Retinal pigment epithelial cell (primary cell): ENCODE results near the gene USP32.

Source experiments
- DNase-seq: peaks from one replicate; pipeline ENCODE4 v3.0.0-alpha.2; 2010; ENCODE audit warnings: low read depth
- H3K4me3 ChIP-seq: 2 replicates; pipeline ENCODE4 v1.5.1; 2011; ENCODE audit warnings: mild to moderate bottlenecking, low read length, control low read depth, moderate library complexity
- TF ChIP-seq, protein P1 (sequence below): conservative IDR thresholded peaks from 2 replicates; pipeline ENCODE4 v1.5.1; 2011; ENCODE audit warnings: low read depth, low read length, control low read depth, inconsistent platforms

The USP32 gene

DNA sequence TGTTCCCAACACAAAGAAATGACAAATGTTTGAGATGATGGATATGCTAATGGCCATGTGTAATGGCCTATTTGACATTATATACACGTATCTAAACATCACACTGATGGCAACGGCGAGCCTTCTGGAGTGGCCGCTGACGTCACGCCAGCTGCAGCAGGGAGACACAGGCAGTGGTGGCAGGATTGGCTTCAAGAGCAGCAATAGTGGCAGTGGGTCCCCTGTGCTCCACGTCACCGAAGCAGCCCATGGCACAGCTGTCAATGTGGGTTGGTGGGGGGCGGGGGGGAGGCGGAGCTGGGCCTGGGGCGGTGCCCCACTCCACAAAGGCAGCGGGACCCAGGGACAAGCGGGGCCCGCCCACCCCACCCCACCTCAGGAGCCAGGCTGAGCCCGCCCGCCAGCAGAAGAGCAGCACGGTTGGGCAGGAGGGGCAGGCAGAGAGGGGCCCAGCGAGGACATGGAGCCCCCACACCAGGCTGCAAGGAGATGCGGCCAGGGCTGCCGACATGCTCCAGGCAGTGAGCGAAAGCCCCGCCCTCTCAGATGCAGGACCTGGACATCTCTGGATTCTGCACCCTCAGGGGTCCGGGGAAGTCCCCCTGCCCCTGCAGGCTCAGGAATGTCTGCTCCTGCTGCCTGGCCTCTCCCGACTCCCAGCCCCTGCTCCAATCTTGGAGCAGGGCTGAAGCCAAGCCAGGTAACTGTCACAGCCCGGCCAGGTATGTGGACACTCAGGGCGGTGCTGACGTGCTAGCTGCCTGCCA lies 64.6 kb downstream of the USP32 start:
- TF ChIP-seq, protein P1, sequence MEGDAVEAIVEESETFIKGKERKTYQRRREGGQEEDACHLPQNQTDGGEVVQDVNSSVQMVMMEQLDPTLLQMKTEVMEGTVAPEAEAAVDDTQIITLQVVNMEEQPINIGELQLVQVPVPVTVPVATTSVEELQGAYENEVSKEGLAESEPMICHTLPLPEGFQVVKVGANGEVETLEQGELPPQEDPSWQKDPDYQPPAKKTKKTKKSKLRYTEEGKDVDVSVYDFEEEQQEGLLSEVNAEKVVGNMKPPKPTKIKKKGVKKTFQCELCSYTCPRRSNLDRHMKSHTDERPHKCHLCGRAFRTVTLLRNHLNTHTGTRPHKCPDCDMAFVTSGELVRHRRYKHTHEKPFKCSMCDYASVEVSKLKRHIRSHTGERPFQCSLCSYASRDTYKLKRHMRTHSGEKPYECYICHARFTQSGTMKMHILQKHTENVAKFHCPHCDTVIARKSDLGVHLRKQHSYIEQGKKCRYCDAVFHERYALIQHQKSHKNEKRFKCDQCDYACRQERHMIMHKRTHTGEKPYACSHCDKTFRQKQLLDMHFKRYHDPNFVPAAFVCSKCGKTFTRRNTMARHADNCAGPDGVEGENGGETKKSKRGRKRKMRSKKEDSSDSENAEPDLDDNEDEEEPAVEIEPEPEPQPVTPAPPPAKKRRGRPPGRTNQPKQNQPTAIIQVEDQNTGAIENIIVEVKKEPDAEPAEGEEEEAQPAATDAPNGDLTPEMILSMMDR: no peak
- H3K4me3 ChIP-seq: no peak overlapping the region
- DNase-seq: no peak

DNA sequence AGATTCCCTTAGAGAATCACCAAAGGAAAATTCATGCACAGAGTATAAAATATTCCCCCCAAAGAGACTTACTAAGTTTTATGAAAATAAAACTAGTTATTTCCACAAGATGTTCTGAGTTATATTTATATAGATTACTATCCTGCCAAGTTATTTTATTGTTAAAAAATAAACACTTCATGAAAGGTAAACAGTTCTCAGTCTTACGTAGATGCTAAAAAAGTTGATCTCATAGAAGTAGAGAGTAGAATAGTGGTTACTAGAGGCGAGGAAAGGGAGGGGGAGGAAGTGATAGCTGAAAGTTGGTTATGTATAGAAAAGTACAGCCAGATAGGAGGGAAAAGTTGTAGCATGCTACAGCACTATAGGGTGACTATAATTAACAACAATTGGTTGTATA lies 65.2 kb downstream of the USP32 start:
- TF ChIP-seq, protein P1: no peak
- DNase-seq: no peak
- no peak overlapping the region for H3K4me3 ChIP-seq

DNA sequence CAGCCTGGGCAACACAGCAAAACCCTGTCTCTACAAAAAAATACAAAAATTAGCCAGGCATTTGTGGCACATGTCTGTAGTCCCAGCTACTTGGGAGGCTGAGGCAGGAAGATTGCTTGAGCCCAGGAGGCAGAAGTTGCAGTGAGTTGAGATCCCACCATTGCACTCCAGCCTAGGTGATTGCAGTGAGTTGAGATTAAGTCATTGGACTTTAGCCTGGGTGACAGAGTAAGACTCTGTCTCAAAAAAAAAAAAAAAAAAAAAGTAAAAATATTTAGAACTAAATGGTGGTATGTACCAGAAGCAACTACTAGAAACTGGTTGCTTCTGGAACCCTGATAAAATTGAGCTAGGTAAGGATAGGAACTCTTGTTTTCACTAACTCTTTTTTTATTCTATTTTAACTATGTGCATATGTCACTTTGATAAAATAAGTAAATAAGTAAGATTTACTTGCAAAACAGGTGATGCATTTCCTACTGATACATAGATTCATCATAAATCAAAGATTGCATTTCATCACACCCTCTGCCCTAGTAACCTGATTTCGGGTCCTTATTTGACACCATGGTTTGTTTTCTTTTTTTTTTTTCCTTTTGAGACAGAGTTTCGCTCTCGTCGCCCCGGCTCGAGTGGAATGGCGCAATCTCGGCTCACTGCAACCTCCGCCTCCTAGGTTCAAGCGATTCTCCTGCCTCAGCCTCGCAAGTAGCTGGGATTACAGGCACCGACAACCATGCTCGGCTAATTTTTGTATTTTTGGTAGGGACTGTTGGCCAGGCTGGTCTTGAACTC lies 66.0 kb downstream of the USP32 start:
- H3K4me3 ChIP-seq: no peak overlapping the region
- TF ChIP-seq, protein P1: no peak
- DNase-seq: no peak

DNA sequence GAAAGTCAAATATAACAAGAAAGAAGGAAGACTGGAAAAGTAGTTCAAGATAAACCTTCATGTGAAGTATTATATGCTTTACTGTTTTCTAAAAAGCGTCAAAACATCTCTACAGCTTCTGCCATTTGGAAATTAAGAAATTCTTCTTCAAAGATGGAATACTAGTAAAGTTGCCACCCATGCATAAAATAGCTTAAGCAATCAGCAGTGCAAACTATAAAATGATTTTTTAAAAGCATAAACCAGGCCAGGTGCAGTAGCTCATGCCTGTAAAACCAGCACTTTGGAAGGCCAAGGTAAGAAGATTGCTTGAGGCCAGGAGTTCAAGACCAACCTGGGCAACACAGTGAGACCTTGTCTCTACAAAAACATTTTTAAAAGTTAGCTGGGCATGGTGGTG lies 68.2 kb downstream of the USP32 start:
- no peak overlapping the region for H3K4me3 ChIP-seq
- TF ChIP-seq, protein P1: no peak
- DNase-seq: no peak

DNA sequence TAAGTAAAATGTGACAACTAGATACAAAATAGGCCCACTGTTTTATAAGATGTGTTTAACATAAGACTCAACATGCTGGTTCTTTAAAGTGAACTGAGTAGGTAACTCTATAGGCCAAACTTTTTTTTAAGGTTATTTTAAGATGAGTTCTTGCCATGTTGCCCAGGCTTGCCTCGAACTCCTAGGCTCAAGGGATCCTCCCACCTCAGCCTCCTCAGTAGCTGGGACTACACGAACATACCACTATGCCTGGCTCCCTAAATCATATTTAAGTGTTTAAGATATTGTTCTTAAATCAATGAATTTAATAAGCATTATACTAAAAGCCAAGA lies 69.9 kb downstream of the USP32 start:
- no peak overlapping the region for H3K4me3 ChIP-seq
- TF ChIP-seq, protein P1: no peak
- DNase-seq: no peak

DNA sequence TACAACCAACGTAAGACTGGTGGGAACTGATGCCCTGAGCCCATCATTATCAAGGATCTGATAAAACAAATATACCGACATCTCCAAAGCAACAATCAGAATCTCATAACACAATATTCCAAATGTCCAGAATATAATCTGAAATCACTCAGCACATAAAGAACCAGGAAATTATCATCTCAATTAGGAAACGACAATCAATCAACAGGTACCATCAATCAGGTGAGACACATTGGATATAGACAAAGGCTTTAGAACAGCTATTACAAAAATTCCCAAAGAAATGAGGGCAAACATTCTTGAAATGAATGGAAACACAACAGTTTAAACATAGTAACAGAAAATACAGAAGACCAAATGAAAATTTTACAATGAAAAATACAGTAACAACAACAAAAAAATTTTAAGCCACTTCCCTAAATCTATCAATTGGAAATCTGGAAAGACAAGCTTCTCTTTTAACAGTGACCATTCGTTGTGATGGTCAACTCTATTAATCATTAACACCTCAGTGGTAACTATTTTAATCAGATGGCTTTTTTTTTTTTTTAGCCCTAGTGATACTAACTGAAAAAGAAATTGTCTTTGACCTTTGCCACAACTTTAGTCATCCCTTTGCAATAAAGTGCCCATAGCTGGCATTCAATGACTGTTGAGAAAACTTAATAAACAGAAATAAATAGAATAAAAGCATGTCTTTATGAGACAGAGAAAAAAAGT lies 70.4 kb downstream of the USP32 start:
- no peak for DNase-seq
- TF ChIP-seq, protein P1: no peak
- no peak overlapping the region for H3K4me3 ChIP-seq
